CD8-positive, alpha-beta memory T cell (primary cell): ENCODE results near the gene PNCK. TPM values are rescaled to one million over a fixed set of nuclear protein-coding genes. Genes with fewer than 3 reads are reported as not detected.

Experiments used
- CTCF ChIA-PET: fragments of 350-600 bp; sonication (Branson Sonifier 250); formaldehyde crosslinking; loops from one replicate; lab custom pipeline; 2021; ENCODE audit warnings: antibody characterized with exemption; lab: Charles Lee
- POLR2A ChIA-PET: fragments of 350-600 bp; sonication (Branson Sonifier 250); formaldehyde crosslinking; loops from one replicate; lab custom pipeline; 2021; ENCODE audit warnings: antibody characterized with exemption; lab: Charles Lee
- DNase-seq, 5 donors: peaks; one replicate each; pipeline versions ENCODE4 v3.0.0 to v3.0.0-alpha.2; 2020 to 2022; ENCODE audit warnings: mixed read lengths in 1 of 5
- H3K27ac ChIP-seq: one replicate; pipeline ENCODE4 v1.7.0; 2013; ENCODE audit warnings: low read depth, mild to moderate bottlenecking, low read length, moderate library complexity
- H3K27me3 ChIP-seq: 2 replicates; pipeline ENCODE4 v1.7.0; 2013; ENCODE audit warnings: low read length, mild to moderate bottlenecking; ENCODE audit not compliant: insufficient read depth, poor library complexity, severe bottlenecking
- H3K36me3 ChIP-seq: 2 replicates; pipeline ENCODE4 v1.7.0; 2013; ENCODE audit warnings: mild to moderate bottlenecking, low read length, moderate library complexity; ENCODE audit not compliant: insufficient read depth
- H3K4me1 ChIP-seq: 2 replicates; pipeline ENCODE4 v1.7.0; 2013; ENCODE audit warnings: mild to moderate bottlenecking, low read length, moderate library complexity; ENCODE audit not compliant: insufficient read depth
- H3K4me3 ChIP-seq: 2 replicates; pipeline ENCODE4 v1.7.0; 2013; ENCODE audit warnings: mild to moderate bottlenecking, low read length
- H3K9me3 ChIP-seq: 2 replicates; pipeline ENCODE4 v1.7.0; 2013; ENCODE audit warnings: mild to moderate bottlenecking, low read length
- H3K27ac Mint-ChIP-seq, 8 donors: one replicate each; pipeline ENCODE4 v1.8.0; 2020 to 2021; ENCODE audit warnings: mixed read lengths in 8 of 8, mild to moderate bottlenecking in 6 of 8, inconsistent platforms in 3 of 8, moderate library complexity in 3 of 8
- H3K27me3 Mint-ChIP-seq, 2 donors: one replicate each; pipeline ENCODE4 v1.8.0; 2020 to 2021; ENCODE audit warnings: mixed read lengths in 2 of 2, mild to moderate bottlenecking in 1 of 2, moderate library complexity in 1 of 2
- H3K36me3 Mint-ChIP-seq, 3 donors: one replicate each; pipeline ENCODE4 v1.8.0; 2020 to 2021; ENCODE audit warnings: mixed read lengths in 3 of 3, inconsistent platforms in 1 of 3, mild to moderate bottlenecking in 1 of 3
- H3K4me1 Mint-ChIP-seq, 3 donors: one replicate each; pipeline ENCODE4 v1.8.0; 2020 to 2021; ENCODE audit warnings: mixed read lengths in 3 of 3, inconsistent platforms in 1 of 3, mild to moderate bottlenecking in 1 of 3
- H3K4me3 Mint-ChIP-seq, 7 donors: one replicate each; pipeline ENCODE4 v1.8.0; 2020 to 2021; ENCODE audit warnings: mixed read lengths in 7 of 7, mild to moderate bottlenecking in 6 of 7, moderate library complexity in 4 of 7, inconsistent platforms in 2 of 7
- H3K9me3 Mint-ChIP-seq, 5 donors: one replicate each; pipeline ENCODE4 v1.8.0; 2020 to 2022; ENCODE audit warnings: mixed read lengths in 5 of 5, mild to moderate bottlenecking in 3 of 5, moderate library complexity in 2 of 5, inconsistent platforms in 1 of 5
- polyA plus RNA-seq: library from polyadenylated mRNA; unstranded; fragments of 300-500 nt; fragmentation: Illumina TruSeq; gene quantifications from one replicate; pipeline ENCODE4 v1.2.3, GENCODE V29; 2021
- total RNA-seq, 2 experiments: library from RNA; stranded (reverse); gene quantifications; one replicate each; pipeline ENCODE4 v1.2.3, GENCODE V29; 2021

The PNCK gene
- total and polyA plus RNA-seq, 3 experiments from 2014 or later, result not detected

DNA sequence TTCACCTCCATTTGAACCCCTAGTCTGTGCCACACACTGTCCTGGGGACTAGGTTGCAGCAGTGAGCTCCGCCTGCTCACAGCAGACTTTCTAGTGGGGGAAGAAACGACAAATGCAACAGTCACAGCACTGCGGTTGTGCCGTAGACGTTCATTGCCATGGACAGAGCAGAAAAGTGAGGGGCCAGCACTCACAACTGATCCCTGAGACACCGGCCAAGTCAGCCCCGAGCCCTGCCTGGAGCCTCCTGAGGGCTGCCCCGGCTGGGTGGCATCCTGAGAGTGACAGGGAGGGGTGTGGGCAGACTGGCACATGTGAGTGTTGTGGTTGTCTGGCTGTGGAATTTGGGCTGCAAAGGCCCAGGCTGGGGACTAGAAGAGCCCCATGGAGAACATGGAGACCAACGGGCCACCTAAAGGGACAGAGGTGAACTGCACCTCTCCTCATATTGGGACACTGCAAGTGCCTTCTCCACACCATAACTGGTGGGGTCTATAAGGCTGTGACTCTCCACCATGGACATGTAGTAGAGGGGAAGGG lies 22.0 kb downstream of the PNCK start:
- no peak overlapping the region for H3K4me3 Mint-ChIP-seq
- peaks cover 0 to 2% (median 0%) of the 10 kb centered on the region in 5 donors for H3K9me3 Mint-ChIP-seq
- peak overlapping the region in 1 of 8 donors; percentile 10 for H3K27ac Mint-ChIP-seq
- no peaks in the 10 kb centered on the region for H3K4me1 Mint-ChIP-seq
- no peaks in the 10 kb centered on the region for H3K9me3 ChIP-seq
- peaks cover 1 to 4% of the 10 kb centered on the region in 2 donors for H3K27me3 Mint-ChIP-seq
- no peak overlapping the region for H3K27ac ChIP-seq
- H3K27me3 ChIP-seq, result no peaks in the 10 kb centered on the region
- POLR2A ChIA-PET, result no interaction called here
- CTCF ChIA-PET, result interaction anchor here (1.3 to 1.9 kb wide), 2 partner anchors 15 to 17 kb away, joined by 4 read pairs; no protein-coding TSS in a partner anchor
- no peaks in the 10 kb centered on the region for H3K36me3 ChIP-seq
- DNase-seq, result no peak
- H3K36me3 Mint-ChIP-seq, result no peaks in the 10 kb centered on the region
- H3K4me3 ChIP-seq, result no peak overlapping the region
- H3K4me1 ChIP-seq, result no peaks in the 10 kb centered on the region

DNA sequence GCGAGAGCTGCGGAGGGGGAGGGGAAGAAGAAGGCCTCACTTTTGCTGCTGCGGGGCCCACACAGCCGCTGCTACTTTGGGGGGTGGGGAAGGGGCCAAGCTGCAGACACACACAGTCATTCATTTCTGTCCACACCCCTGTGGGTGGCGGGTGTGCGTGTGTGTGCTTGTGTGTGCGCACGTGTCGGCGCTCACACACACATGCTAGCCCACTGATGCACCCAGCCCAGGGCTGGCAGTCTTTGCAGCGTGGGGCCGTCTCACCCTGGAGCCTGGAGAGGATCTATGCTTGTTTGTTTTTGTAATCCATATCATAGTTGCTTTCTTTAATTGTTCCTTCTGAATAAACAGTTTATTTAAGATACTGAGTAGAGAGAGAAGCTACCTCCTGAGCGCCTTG lies 22.7 kb downstream of the PNCK start:
- Histone ChIP-seq H3K27ac (no peak overlapping the region), H3K36me3 (no peaks in the 10 kb centered on the region), H3K27me3 (no peaks in the 10 kb centered on the region), H3K9me3 (no peaks in the 10 kb centered on the region), H3K4me3 (no peak overlapping the region), H3K4me1 (no peaks in the 10 kb centered on the region)
- POLR2A ChIA-PET, result no interaction called here
- no peaks in the 10 kb centered on the region for H3K36me3 Mint-ChIP-seq
- CTCF ChIA-PET, result interaction anchor here (1.1 kb wide), 1 partner anchor 111 kb away, joined by 3 read pairs; no protein-coding TSS in a partner anchor
- DNase-seq, result no peak
- no peak overlapping the region for H3K27ac Mint-ChIP-seq
- H3K9me3 Mint-ChIP-seq, result peaks cover 0 to 2% (median 0%) of the 10 kb centered on the region in 5 donors
- H3K4me1 Mint-ChIP-seq, result no peaks in the 10 kb centered on the region
- H3K4me3 Mint-ChIP-seq, result no peak overlapping the region
- peaks cover 2 to 8% of the 10 kb centered on the region in 2 donors for H3K27me3 Mint-ChIP-seq

DNA sequence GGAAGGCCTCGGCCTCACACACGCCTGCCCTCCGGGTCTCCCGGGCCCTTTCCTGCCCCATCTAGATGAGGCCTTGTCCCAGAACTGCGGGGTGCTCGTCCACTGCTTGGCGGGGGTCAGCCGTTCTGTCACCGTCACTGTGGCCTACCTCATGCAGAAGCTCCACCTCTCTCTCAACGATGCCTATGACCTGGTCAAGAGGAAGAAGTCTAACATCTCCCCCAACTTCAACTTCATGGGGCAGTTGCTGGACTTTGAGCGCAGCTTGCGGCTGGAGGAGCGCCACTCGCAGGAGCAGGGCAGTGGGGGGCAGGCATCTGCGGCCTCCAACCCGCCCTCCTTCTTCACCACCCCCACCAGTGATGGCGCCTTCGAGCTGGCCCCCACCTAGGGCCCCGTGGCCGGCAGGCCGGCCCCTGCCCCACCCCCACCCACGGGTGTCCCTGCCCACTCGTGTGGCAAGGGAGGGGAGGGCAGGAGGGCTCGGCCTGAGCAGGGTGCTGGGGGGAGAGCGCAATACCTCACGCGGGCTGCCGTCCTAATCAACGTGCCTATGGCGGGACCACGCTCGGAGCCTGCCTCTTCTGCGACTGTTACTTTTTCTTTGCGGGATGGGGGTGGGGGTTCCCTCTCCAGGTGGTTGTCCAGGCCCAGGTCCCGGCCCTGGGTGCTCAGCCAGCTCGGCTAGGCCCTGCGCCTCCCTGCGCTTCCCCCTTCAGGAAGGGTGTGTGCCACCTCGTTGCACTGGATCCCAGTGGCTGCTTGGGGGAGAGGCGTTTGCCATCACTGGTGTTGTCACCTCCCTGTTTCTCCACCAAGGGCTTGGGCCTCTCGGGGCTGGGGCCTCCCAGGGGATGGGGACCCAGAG lies 23.5 kb downstream of the PNCK start:
- no peak overlapping the region for H3K27ac ChIP-seq
- Mint-ChIP-seq H3K27ac (no peak overlapping the region), H3K9me3 (peaks cover 0 to 2% (median 0%) of the 10 kb centered on the region in 5 donors), H3K36me3 (no peaks in the 10 kb centered on the region), H3K4me1 (no peaks in the 10 kb centered on the region), H3K4me3 (peak overlapping the region in 1 of 7 donors; percentile 48), H3K27me3 (peaks cover 8 to 13% of the 10 kb centered on the region in 2 donors)
- DNase-seq, result no peak
- no peaks in the 10 kb centered on the region for H3K4me1 ChIP-seq
- CTCF ChIA-PET, result interaction anchor here (0.8 to 1.1 kb wide), 4 partner anchors 12 to 111 kb away, joined by 3 to 6 read pairs (median 4); no protein-coding TSS in a partner anchor
- H3K9me3 ChIP-seq, result no peaks in the 10 kb centered on the region
- H3K4me3 ChIP-seq, result no peak overlapping the region
- no peaks in the 10 kb centered on the region for H3K27me3 ChIP-seq
- POLR2A ChIA-PET, result no interaction called here
- H3K36me3 ChIP-seq, result no peaks in the 10 kb centered on the region

DNA sequence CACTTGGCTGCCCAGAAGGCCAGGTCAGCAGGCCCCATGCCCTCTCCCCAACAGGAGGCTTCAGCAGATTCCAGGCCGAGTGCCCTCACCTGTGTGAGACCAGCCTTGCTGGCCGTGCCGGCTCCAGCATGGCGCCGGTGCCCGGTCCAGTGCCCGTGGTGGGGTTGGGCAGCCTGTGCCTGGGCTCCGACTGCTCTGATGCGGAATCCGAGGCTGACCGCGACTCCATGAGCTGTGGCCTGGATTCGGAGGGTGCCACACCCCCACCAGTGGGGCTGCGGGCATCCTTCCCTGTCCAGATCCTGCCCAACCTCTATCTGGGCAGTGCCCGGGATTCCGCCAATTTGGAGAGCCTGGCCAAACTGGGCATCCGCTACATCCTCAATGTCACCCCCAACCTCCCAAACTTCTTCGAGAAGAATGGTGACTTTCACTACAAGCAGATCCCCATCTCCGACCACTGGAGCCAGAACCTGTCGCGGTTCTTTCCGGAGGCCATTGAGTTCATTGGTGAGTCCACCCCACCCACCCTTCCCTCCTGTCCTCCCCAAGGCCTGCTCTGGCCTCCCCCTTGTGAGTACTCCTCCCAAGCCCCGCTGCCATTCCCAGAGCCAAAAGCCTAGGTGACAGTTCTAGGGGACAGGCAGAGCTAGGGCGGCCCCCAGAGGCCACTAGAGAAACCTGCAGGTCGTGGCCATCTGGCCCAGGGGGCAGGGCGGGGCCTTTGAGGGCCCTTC lies 24.3 kb downstream of the PNCK start:
- H3K4me3 Mint-ChIP-seq, result no peak overlapping the region
- H3K4me1 ChIP-seq, result no peaks in the 10 kb centered on the region
- peak in 2 of 5 donors; percentile 31 to 34 for DNase-seq
- H3K27ac ChIP-seq, result no peak overlapping the region
- no peaks in the 10 kb centered on the region for H3K4me1 Mint-ChIP-seq
- H3K27me3 ChIP-seq, result no peaks in the 10 kb centered on the region
- ChIA-PET CTCF (interaction anchor here (0.8 to 2.4 kb wide), 4 partner anchors 12 to 110 kb away, joined by 3 to 9 read pairs (median 4); no protein-coding TSS in a partner anchor), POLR2A (no interaction called here)
- H3K9me3 Mint-ChIP-seq, result peaks cover 0 to 2% (median 0%) of the 10 kb centered on the region in 5 donors
- H3K9me3 ChIP-seq, result no peaks in the 10 kb centered on the region
- no peak overlapping the region for H3K4me3 ChIP-seq
- no peak overlapping the region for H3K27ac Mint-ChIP-seq
- peaks cover 14% of the 10 kb centered on the region in 2 donors for H3K27me3 Mint-ChIP-seq
- H3K36me3 Mint-ChIP-seq, result no peaks in the 10 kb centered on the region
- no peaks in the 10 kb centered on the region for H3K36me3 ChIP-seq

DNA sequence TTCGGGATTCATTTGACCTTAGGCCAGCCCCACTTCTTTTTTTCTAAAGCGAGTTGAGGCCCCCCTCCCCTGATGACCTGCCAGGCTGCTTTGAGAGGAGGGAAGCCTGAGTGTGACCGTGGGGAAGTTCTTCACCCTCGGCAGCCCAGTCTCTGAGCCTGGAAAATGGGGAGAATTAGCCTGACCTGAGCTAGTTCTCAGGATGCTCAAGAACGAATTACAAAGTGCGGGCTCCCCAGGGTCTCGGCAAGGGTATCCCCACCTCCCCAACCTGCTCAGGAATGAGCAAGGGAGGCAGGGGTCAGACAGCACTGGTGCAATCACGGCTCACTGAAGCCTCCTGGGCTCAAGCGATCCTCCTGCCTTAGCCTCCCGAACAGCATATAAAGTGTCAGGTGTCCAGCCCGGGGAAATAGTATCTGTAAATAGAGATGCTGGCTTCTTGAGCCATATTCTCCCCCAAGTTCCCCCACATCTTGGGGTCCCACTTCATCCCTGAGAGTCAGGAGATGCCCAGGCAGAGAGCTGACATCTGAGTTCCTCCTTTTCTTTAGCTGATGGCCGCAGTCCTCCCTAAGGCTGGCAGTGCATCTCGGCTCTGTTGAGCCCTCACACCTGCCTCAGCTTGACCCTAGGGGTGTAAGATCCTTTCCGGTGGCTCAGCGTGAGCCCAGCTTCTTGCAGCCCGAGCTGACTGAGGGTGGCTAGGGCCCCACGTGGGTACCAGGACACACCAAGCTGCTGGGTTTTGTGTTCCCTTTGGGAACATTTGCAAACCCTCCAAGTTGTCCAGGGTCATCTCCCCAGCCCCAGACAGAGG lies 25.0 kb downstream of the PNCK start:
- Histone ChIP-seq H3K36me3 (no peaks in the 10 kb centered on the region), H3K27me3 (no peaks in the 10 kb centered on the region), H3K4me3 (no peak overlapping the region), H3K4me1 (no peaks in the 10 kb centered on the region), H3K27ac (no peak overlapping the region), H3K9me3 (no peaks in the 10 kb centered on the region)
- no peak for DNase-seq
- H3K36me3 Mint-ChIP-seq, result no peaks in the 10 kb centered on the region
- H3K4me3 Mint-ChIP-seq, result no peak overlapping the region
- POLR2A ChIA-PET, result no interaction called here
- H3K9me3 Mint-ChIP-seq, result no peaks in the 10 kb centered on the region
- H3K4me1 Mint-ChIP-seq, result no peaks in the 10 kb centered on the region
- H3K27me3 Mint-ChIP-seq, result peaks cover 14 to 15% of the 10 kb centered on the region in 2 donors
- H3K27ac Mint-ChIP-seq, result no peak overlapping the region
- CTCF ChIA-PET, result interaction anchor here (0.6 to 2.4 kb wide), 6 partner anchors 10 to 109 kb away, joined by 3 to 9 read pairs (median 3); no protein-coding TSS in a partner anchor

DNA sequence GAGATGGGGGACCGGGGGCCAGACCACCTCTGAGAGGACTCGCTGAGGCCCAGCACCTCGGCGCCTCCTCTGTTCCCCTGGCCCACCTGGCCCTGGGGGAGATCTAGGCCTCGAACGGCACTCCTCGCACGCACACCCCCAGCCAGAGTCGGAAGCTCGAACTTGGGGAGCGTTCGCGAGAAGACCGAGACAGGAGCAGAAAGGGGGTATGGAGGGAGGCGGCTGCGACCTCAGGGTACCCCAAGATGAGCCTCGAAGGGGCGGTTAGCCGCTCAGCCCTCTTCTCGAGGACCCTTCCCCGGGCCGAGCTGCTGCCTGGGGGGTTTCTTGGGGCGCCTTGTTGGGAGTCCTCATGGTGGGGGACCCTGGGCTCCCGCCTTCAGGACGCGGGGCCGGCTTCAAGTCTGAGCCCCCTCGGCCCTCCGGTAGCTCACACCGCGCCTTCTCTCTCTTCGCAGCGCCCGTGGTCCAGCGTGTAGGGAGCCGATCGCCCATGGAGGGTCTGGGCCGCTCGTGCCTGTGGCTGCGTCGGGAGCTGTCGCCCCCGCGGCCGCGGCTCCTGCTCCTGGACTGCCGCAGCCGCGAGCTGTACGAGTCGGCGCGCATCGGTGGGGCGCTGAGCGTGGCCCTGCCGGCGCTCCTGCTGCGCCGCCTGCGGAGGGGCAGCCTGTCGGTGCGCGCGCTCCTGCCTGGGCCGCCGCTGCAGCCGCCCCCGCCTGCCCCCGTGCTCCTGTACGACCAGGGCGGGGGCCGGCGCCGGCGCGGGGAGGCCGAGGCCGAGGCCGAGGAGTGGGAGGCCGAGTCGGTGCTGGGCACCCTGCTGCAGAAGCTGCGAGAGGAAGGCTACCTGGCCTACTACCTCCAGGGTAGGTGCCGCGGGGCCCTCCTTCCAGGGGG lies 25.9 kb downstream of the PNCK start:
- no peak overlapping the region for H3K4me3 ChIP-seq
- Mint-ChIP-seq H3K9me3 (no peaks in the 10 kb centered on the region), H3K27ac (no peak overlapping the region), H3K4me3 (peak overlapping the region in 4 of 7 donors; percentile 8 to 34 (median 24)), H3K4me1 (peaks cover 0 to 4% (median 4%) of the 10 kb centered on the region in 3 donors), H3K27me3 (peaks cover 15 to 18% of the 10 kb centered on the region in 2 donors), H3K36me3 (no peaks in the 10 kb centered on the region)
- H3K4me1 ChIP-seq, result no peaks in the 10 kb centered on the region
- no peaks in the 10 kb centered on the region for H3K27me3 ChIP-seq
- H3K36me3 ChIP-seq, result no peaks in the 10 kb centered on the region
- no peaks in the 10 kb centered on the region for H3K9me3 ChIP-seq
- DNase-seq, result no peak
- POLR2A ChIA-PET, result no interaction called here
- H3K27ac ChIP-seq, result no peak overlapping the region
- CTCF ChIA-PET, result interaction anchor here (0.9 to 2.4 kb wide), 4 partner anchors 11 to 108 kb away, joined by 3 to 9 read pairs (median 4); no protein-coding TSS in a partner anchor
